DOHH2 (cell line): ENCODE data around the gene PPIA.

Source experiments
- CTCF ChIP-seq: fragments of 200-600 bp; sonication (generic); IDR thresholded peaks from one replicate; pipeline ENCODE4 v1.5.1; 2014; ENCODE audit warnings: antibody characterized with exemption, mild to moderate bottlenecking, low read depth, low read length; ENCODE audit not compliant: poor library complexity, severe bottlenecking
- EZH2phosphoT487 ChIP-seq: fragments of 200-600 bp; sonication (generic); IDR thresholded peaks from 2 replicates; pipeline ENCODE4 v1.6.1; 2017; ENCODE audit warnings: borderline replicate concordance, mild to moderate bottlenecking, antibody characterized with exemption, low read length, moderate library complexity, mixed read lengths

GRCh38 chr7:44852590-44852989 lies 56.1 kb downstream of the PPIA start:
- TF ChIP-seq CTCF (no peak), EZH2phosphoT487 (no peak)
